Measurements from ENCODE around the gene TTLL11.
"Not testable (repeated sequence)": the region's sequence is repeated elsewhere in the genome, so short reads cannot be mapped to it uniquely, and the experiment has no call there.

TTLL11 gene

GRCh38 chr9:121896545-121896943 lies 196.6 kb downstream of the TTLL11 start:
- DNase-seq: no peak

- peak in 1 of 3 experiments; percentile 35 for DNase-seq
Observed at GRCh38 chr9:121895818-121896544, 197.1 kb downstream of the TTLL11 start.

GRCh38 chr9:121895358-121895757 lies 197.8 kb downstream of the TTLL11 start:
- DNase-seq: no peak

- DNase-seq: not testable (repeated sequence)
Observed at GRCh38 chr9:121894380-121894779, 198.7 kb downstream of the TTLL11 start.

- no peak for DNase-seq
Observed at GRCh38 chr9:121893786-121894185, 199.3 kb downstream of the TTLL11 start.

GRCh38 chr9:121892706-121893105 lies 200.4 kb downstream of the TTLL11 start:
- no peak for DNase-seq

GRCh38 chr9:121890746-121891145 lies 202.4 kb downstream of the TTLL11 start:
- no peak for DNase-seq

- DNase-seq: no peak
Observed at GRCh38 chr9:121889990-121890563, 203.0 kb downstream of the TTLL11 start.

GRCh38 chr9:121888438-121888775 lies 204.7 kb downstream of the TTLL11 start:
- DNase-seq: no peak

- DNase-seq: no peak
Observed at GRCh38 chr9:121887553-121888437, 205.3 kb downstream of the TTLL11 start.

- no peak for DNase-seq
Observed at GRCh38 chr9:121886759-121887485, 206.2 kb downstream of the TTLL11 start.

- no peak for DNase-seq
Observed at GRCh38 chr9:121885345-121885901, 207.7 kb downstream of the TTLL11 start.

- DNase-seq: peak in 2 of 3 experiments; percentile 69 to 92
Observed at GRCh38 chr9:121884057-121884541, 209.0 kb downstream of the TTLL11 start.

- DNase-seq: no peak
Observed at GRCh38 chr9:121883281-121884056, 209.6 kb downstream of the TTLL11 start.

- DNase-seq: peak; percentile 16 to 65 (median 44)
Observed at GRCh38 chr9:121881920-121882500, 211.1 kb downstream of the TTLL11 start.

GRCh38 chr9:121880343-121880898 lies 212.7 kb downstream of the TTLL11 start:
- no peak for DNase-seq

- no peak for DNase-seq
Observed at GRCh38 chr9:121878271-121878822, 214.8 kb downstream of the TTLL11 start.

- DNase-seq: no peak
Observed at GRCh38 chr9:121876658-121877271, 216.3 kb downstream of the TTLL11 start.

- no peak for DNase-seq
Observed at GRCh38 chr9:121876255-121876654, 216.9 kb downstream of the TTLL11 start.

- DNase-seq: no peak
Observed at GRCh38 chr9:121874524-121874923, 218.6 kb downstream of the TTLL11 start.

Measured in NCI-H1417 (cell line).